WTC11 (cell line): ENCODE results near the gene ELL3.

Source experiments
- CTCF ChIP-seq: fragments of 200-600 bp; IDR thresholded peaks from 2 replicates; pipeline ENCODE4 v1.8.0; 2022; ENCODE audit warnings: antibody characterized with exemption
- IRF2 ChIP-seq: sonication (generic); formaldehyde crosslinking; IDR thresholded peaks from 2 replicates; pipeline ENCODE4 v1.8.0; 2022; ENCODE audit warnings: low read depth, missing genetic modification reagents, borderline replicate concordance
- MLX ChIP-seq: sonication (generic); formaldehyde crosslinking; IDR thresholded peaks from 2 replicates; pipeline ENCODE4 v1.8.1; 2023; ENCODE audit warnings: mild to moderate bottlenecking, missing genetic modification reagents, moderate library complexity
- TEAD4 ChIP-seq: sonication (generic); formaldehyde crosslinking; IDR thresholded peaks from 2 replicates; pipeline ENCODE4 v1.8.0; 2022; ENCODE audit warnings: mild to moderate bottlenecking, missing genetic modification reagents
- ZBTB21 ChIP-seq: sonication (generic); formaldehyde crosslinking; IDR thresholded peaks from 2 replicates; pipeline ENCODE4 v1.8.1; 2023; ENCODE audit warnings: mild to moderate bottlenecking, missing genetic modification reagents, borderline replicate concordance
- ZNF263 ChIP-seq: sonication (generic); formaldehyde crosslinking; IDR thresholded peaks from 2 replicates; pipeline ENCODE4 v1.8.1; 2022; ENCODE audit warnings: low read depth, mild to moderate bottlenecking, moderate library complexity, missing genetic modification reagents
- ZNF281 ChIP-seq: sonication (generic); formaldehyde crosslinking; IDR thresholded peaks from 2 replicates; pipeline ENCODE4 v1.8.0; 2023; ENCODE audit warnings: mild to moderate bottlenecking, missing genetic modification reagents

GRCh38 chr15:43776101-43776717, 557 bp downstream of the ELL3 start:
- TF ChIP-seq CTCF (no peak; the same call in 1 of the 2 replicates), ZNF281 (CRISPR knock-in tag) (no peak), IRF2 (CRISPR knock-in tag) (no peak), ZNF263 (CRISPR knock-in tag) (no peak), TEAD4 (no peak), MLX (no peak), ZBTB21 (CRISPR knock-in tag) (no peak)
